ENCODE data around the gene CALR.
A peak's percentile ranks its signal among the peaks of the same experiment; 100 is the strongest.

GRCh38 chr19:12937927-12938778 lies at the start of gene CALR:
- TF ChIP-seq CTCF (IDR thresholded peaks at IDR 0.05; ENCODE audit: extremely low read depth in 1 of 2, insufficient read depth in 1 of 2, low read depth in 1 of 2, low read length in 2 of 2) (no peak), FOS (IDR thresholded peaks at IDR 0.05; ENCODE audit: borderline replicate concordance, insufficient read depth, low read length) (no peak), POLR2AphosphoS5 (IDR thresholded peaks at IDR 0.05; ENCODE audit: insufficient read depth, low read depth, low read length) (peak; percentile 100), EZH2 (IDR thresholded peaks at IDR 0.05; ENCODE audit: borderline replicate concordance, low read depth, low read length, severe bottlenecking) (no peak), MAX (IDR thresholded peaks at IDR 0.05; ENCODE audit: insufficient read depth, insufficient read length) (peak; percentile 84), POLR2A (IDR thresholded peaks at IDR 0.05; ENCODE audit: low read depth, low read length) (peak; percentile 99), JUN (IDR thresholded peaks at IDR 0.05; ENCODE audit: borderline replicate concordance, insufficient read depth, insufficient read length, low read depth) (no peak)

All from endothelial cell of umbilical vein (primary cell).